Activated CD4-positive, alpha-beta T cell treated with anti-CD3 and anti-CD28 coated beads for 36 hours (primary cell): ENCODE data around the gene KIF6. TPM values are rescaled to one million over a fixed set of nuclear protein-coding genes. Genes with fewer than 3 reads are reported as not detected.
"Not testable (repeated sequence)": the region's sequence is repeated elsewhere in the genome, so short reads cannot be mapped to it uniquely, and the experiment has no call there.

ENCODE experiments used
- ATAC-seq: fragments of 200-7000 bp; cut with Tn5 transposase; one replicate; pipeline ENCODE4 v1.10.0; 2021; ENCODE audit warnings: mild to moderate bottlenecking, moderate library complexity
- CTCF ChIA-PET: fragments of 350-600 bp; sonication (Branson Sonifier 250); formaldehyde crosslinking; loops from one replicate; lab custom pipeline; 2021; ENCODE audit warnings: antibody characterized with exemption; lab: Charles Lee
- POLR2A ChIA-PET: fragments of 350-600 bp; sonication (Branson Sonifier 250); formaldehyde crosslinking; loops from one replicate; lab custom pipeline; 2021; ENCODE audit warnings: antibody characterized with exemption, inconsistent platforms; lab: Charles Lee
- DNase-seq: peaks from one replicate; pipeline ENCODE4 v3.0.0-alpha.2; 2020
- H3K27ac Mint-ChIP-seq: one replicate; pipeline ENCODE4 v1.8.0; 2021; ENCODE audit warnings: mixed read lengths
- H3K27me3 Mint-ChIP-seq: one replicate; pipeline ENCODE4 v1.8.0; 2021; ENCODE audit warnings: mixed read lengths
- H3K36me3 Mint-ChIP-seq: one replicate; pipeline ENCODE4 v1.8.0; 2021; ENCODE audit warnings: low read depth, mixed read lengths
- H3K4me1 Mint-ChIP-seq: one replicate; pipeline ENCODE4 v1.8.0; 2021; ENCODE audit warnings: mixed read lengths
- H3K4me3 Mint-ChIP-seq: one replicate; pipeline ENCODE4 v1.8.0; 2021; ENCODE audit warnings: mild to moderate bottlenecking, moderate library complexity, mixed read lengths
- H3K9me3 Mint-ChIP-seq: one replicate; pipeline ENCODE4 v1.8.0; 2021; ENCODE audit warnings: low read depth, mixed read lengths
- intact Hi-C, 2 experiments: fragments of 100-400 bp; cut with DNase I in 1 of 2; cut with micrococcal nuclease in 1 of 2; formaldehyde crosslinking; loops; one replicate each; pipeline versions ENCODE4 v1.14.2 to v1.15.1; 2022 to 2024; cut with DNase I, micrococcal nuclease
- total RNA-seq, 2 experiments: library from RNA; stranded (reverse); gene quantifications; one replicate each; pipeline ENCODE4 v1.2.3, GENCODE V29; 2021

KIF6 gene
- total RNA-seq, 2 experiments from 2014 or later: 0.43 to 0.49 TPM

DNA sequence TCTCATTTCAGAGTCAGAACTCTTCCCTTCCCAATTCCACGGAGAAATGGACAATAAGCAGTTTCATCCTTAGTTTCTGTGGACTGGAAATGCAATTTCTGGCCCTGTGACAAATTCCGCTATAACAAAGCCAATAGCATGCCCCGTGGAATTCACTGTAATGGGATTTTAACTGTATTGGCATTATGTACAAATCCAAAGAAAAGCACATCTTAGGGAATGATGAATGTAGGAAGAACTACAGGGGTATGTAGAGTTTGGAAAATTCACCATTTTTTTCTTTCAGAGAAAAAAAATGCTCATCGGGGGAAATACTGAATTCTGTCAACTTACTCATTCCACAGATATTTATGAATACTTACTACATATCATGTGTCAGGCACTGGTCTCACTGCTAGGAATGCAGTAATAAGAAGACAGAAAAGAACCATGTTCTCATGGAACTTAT lies 43.5 kb downstream of the KIF6 start:
- ChIA-PET POLR2A (no interaction called here), CTCF (no interaction called here)
- no peak overlapping the region for H3K4me3 Mint-ChIP-seq
- no peaks in the 10 kb centered on the region for H3K9me3 Mint-ChIP-seq
- H3K36me3 Mint-ChIP-seq: no peaks in the 10 kb centered on the region
- H3K27ac Mint-ChIP-seq: no peak overlapping the region
- H3K4me1 Mint-ChIP-seq: no peaks in the 10 kb centered on the region
- no peak for DNase-seq
- ATAC-seq: no peak
- intact Hi-C loops: no loop called here
- peaks cover 17% of the 10 kb centered on the region for H3K27me3 Mint-ChIP-seq

GRCh38 chr6:39678914-39679313 lies 46.3 kb downstream of the KIF6 start:
- H3K36me3 Mint-ChIP-seq: no peaks in the 10 kb centered on the region
- peaks cover 13% of the 10 kb centered on the region for H3K27me3 Mint-ChIP-seq

DNA sequence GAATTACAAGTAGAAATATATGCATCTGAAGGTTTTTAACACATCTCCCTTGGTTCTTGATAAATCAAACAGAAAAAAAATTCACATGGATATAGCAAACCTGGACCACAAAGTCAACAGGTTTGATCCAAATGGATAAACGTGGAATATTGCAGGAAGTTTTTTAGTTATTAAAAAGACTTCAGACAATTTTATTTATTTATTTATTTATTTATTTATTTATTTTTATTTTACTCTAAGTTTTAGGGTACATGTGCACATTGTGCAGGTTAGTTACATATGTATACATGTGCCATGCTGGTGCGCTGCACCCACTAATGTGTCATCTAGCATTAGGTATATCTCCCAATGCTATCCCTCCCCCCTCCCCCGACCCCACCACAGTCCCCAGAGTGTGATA lies 47.9 kb downstream of the KIF6 start:
- H3K36me3 Mint-ChIP-seq, intact Hi-C loops, DNase-seq, H3K9me3 Mint-ChIP-seq, POLR2A ChIA-PET, H3K4me3 Mint-ChIP-seq, H3K4me1 Mint-ChIP-seq, CTCF ChIA-PET, ATAC-seq, H3K27ac Mint-ChIP-seq: not testable (repeated sequence)
- peaks cover 18% of the 10 kb centered on the region for H3K27me3 Mint-ChIP-seq

More at GRCh38 chr6:39678914-39679313, 46.3 kb downstream of the KIF6 start:
- Mint-ChIP-seq H3K27ac (no peak overlapping the region), H3K4me3 (no peak overlapping the region), H3K4me1 (no peaks in the 10 kb centered on the region), H3K9me3 (no peaks in the 10 kb centered on the region)
- CTCF ChIA-PET: no interaction called here
- POLR2A ChIA-PET: no interaction called here
- ATAC-seq: no peak
- intact Hi-C loops: no loop called here
- no peak for DNase-seq

GRCh38 chr6:39670519-39670918 lies 54.7 kb downstream of the KIF6 start:
- ChIA-PET POLR2A (no interaction called here), CTCF (interaction anchor here (0.7 kb wide), 1 partner anchor 23 kb away, joined by 4 read pairs; no protein-coding TSS in a partner anchor)
- Mint-ChIP-seq H3K27me3 (peaks cover 34% of the 10 kb centered on the region), H3K4me1 (no peaks in the 10 kb centered on the region), H3K36me3 (no peaks in the 10 kb centered on the region), H3K27ac (no peak overlapping the region), H3K4me3 (no peak overlapping the region), H3K9me3 (peaks cover 3% of the 10 kb centered on the region)
- intact Hi-C loops: no loop called here
- DNase-seq: no peak
- no peak for ATAC-seq

DNA sequence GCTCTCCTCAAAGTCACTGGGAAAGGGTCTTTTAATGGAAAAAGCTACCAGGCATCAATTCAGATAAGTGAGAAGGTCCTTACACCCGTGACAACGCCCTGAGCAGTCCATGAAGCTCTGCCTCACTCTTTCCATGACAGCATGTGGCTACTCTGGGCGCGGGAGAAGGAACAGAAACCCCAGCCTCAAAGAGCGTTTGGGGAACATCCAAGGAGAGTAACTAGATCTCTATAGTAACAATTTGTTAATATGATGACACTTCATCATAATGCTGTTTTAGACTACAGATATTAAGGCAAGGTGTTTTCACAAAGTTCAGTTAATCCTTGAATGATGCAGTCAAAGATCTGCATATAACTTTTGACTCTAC lies 55.2 kb downstream of the KIF6 start:
- intact Hi-C loops: no loop called here
- POLR2A ChIA-PET: no interaction called here
- CTCF ChIA-PET: no interaction called here
- no peaks in the 10 kb centered on the region for H3K36me3 Mint-ChIP-seq
- DNase-seq (no peak), ATAC-seq (no peak)
- H3K27ac Mint-ChIP-seq: no peak overlapping the region
- peaks cover 3% of the 10 kb centered on the region for H3K9me3 Mint-ChIP-seq
- H3K27me3 Mint-ChIP-seq: peaks cover 35% of the 10 kb centered on the region
- no peaks in the 10 kb centered on the region for H3K4me1 Mint-ChIP-seq
- no peak overlapping the region for H3K4me3 Mint-ChIP-seq

- intact Hi-C loops: no loop called here
- CTCF ChIA-PET: no interaction called here
- ATAC-seq (no peak), DNase-seq (no peak)
- H3K27ac Mint-ChIP-seq: no peak overlapping the region
- H3K4me1 Mint-ChIP-seq: no peaks in the 10 kb centered on the region
- peaks cover 3% of the 10 kb centered on the region for H3K9me3 Mint-ChIP-seq
- POLR2A ChIA-PET: no interaction called here
- no peak overlapping the region for H3K4me3 Mint-ChIP-seq
- no peaks in the 10 kb centered on the region for H3K36me3 Mint-ChIP-seq
- H3K27me3 Mint-ChIP-seq: peaks cover 35% of the 10 kb centered on the region
Measured at GRCh38 chr6:39669207-39669972, 55.8 kb downstream of the KIF6 start.

DNA sequence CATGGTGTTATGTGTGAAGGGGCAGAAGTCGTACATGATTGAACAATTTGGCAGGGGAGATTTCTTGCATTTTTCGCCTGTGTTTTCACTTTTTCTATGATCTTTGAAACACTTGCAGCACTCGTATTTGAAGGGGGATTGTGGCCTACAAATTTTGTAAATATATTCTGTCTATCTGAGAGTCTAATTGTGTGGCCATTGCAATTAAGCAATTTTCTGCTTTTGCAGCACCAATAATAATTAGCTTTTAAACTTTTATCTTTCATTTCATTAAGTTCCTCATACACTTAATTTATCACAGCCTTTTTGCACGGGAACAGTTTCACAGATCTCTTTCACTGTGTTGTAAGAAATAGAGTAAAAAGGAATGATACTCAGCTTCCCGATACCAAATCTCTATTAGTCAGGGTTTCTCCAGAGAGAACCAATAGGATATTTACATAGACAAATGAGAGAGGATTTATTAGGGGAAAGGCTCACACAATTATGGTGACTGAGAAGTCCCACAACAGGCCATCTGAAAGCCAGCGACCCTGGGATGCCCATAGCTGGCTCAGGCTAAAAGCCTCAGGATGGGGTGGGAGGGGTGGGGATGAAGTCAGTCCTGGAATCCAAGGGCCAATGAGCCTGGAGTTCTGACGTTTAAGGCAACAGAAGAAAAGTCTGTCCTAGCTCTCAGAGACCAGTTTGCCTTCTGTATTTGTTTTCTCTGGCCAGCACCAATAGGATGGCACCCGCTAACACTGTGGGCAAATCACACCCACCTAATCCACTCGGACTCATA lies 58.3 kb downstream of the KIF6 start:
- POLR2A ChIA-PET: no interaction called here
- Mint-ChIP-seq H3K27ac (no peak overlapping the region), H3K9me3 (no peaks in the 10 kb centered on the region), H3K27me3 (peaks cover 33% of the 10 kb centered on the region), H3K4me3 (no peak overlapping the region), H3K4me1 (no peaks in the 10 kb centered on the region), H3K36me3 (no peaks in the 10 kb centered on the region)
- CTCF ChIA-PET: interaction anchor here (0.7 kb wide), 1 partner anchor 667 kb away, joined by 3 read pairs; no protein-coding TSS in a partner anchor
- intact Hi-C loops: no loop called here
- ATAC-seq (no peak), DNase-seq (no peak)

DNA sequence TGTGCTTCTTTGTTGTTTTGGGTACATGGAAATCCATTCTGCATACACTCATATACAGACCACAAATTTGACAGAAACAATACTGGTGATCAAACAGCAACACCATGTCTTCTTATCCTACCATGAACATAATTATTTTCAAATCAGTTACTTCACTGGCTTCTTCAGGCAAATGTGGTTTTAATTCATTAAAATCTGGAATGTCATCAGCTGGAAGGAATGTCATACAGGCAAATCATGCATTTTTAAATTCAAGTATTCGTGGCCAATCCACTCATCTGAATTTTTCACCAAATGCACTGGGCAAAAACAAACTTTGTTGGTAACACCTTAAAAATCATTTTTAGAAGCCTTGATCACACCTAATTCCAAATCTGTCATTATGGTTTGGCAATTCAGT lies 59.3 kb downstream of the KIF6 start:
- no peak overlapping the region for H3K27ac Mint-ChIP-seq
- CTCF ChIA-PET: interaction anchor here (0.7 kb wide), 1 partner anchor 668 kb away, joined by 3 read pairs; no protein-coding TSS in a partner anchor
- no peak for ATAC-seq
- POLR2A ChIA-PET: no interaction called here
- H3K27me3 Mint-ChIP-seq: peaks cover 33% of the 10 kb centered on the region
- H3K4me3 Mint-ChIP-seq: no peak overlapping the region
- no peaks in the 10 kb centered on the region for H3K4me1 Mint-ChIP-seq
- H3K9me3 Mint-ChIP-seq: no peaks in the 10 kb centered on the region
- DNase-seq: no peak
- H3K36me3 Mint-ChIP-seq: no peaks in the 10 kb centered on the region
- intact Hi-C loops: no loop called here

DNA sequence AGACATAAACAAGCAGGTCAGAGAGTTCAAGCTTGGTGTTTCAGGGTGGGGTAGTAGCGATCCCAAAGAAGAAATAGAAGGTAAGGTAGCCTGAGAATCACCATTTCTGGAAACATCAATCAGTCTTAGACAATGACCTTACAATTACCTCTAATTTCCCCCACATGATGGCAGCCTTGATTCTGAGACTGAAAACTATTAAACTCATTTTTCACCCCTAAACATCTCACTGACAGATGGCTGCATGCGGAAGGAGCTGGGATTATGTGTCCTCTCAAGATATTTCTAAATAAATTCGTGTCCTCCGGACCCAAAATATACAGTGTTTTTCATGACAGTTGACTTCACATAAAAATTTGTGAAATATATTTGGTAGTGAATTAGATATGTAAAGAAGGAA lies 61.0 kb downstream of the KIF6 start:
- H3K4me3 Mint-ChIP-seq: no peak overlapping the region

GRCh38 chr6:39657355-39658135 lies 67.7 kb downstream of the KIF6 start:
- CTCF ChIA-PET: no interaction called here
- Mint-ChIP-seq H3K4me1 (no peaks in the 10 kb centered on the region), H3K27ac (no peak overlapping the region), H3K4me3 (no peak overlapping the region), H3K27me3 (peaks cover 3% of the 10 kb centered on the region), H3K36me3 (no peaks in the 10 kb centered on the region), H3K9me3 (peaks cover 3% of the 10 kb centered on the region)
- POLR2A ChIA-PET: no interaction called here
- ATAC-seq: no peak
- DNase-seq: no peak
- intact Hi-C loops: no loop called here

More for the DNA sequence above, 61.0 kb downstream of the KIF6 start:
- ChIA-PET POLR2A (no interaction called here), CTCF (no interaction called here)
- Mint-ChIP-seq H3K36me3 (no peaks in the 10 kb centered on the region), H3K9me3 (peaks cover 3% of the 10 kb centered on the region), H3K27me3 (peaks cover 26% of the 10 kb centered on the region), H3K27ac (no peak overlapping the region), H3K4me1 (no peaks in the 10 kb centered on the region)
- intact Hi-C loops: no loop called here
- ATAC-seq (no peak), DNase-seq (no peak)

GRCh38 chr6:39654121-39654520 lies 71.1 kb downstream of the KIF6 start:
- no peaks in the 10 kb centered on the region for H3K36me3 Mint-ChIP-seq
- POLR2A ChIA-PET: no interaction called here
- CTCF ChIA-PET: no interaction called here
- H3K4me3 Mint-ChIP-seq: no peak overlapping the region
- ATAC-seq (no peak), DNase-seq (no peak)
- H3K27ac Mint-ChIP-seq: no peak overlapping the region
- peaks cover 7% of the 10 kb centered on the region for H3K27me3 Mint-ChIP-seq
- H3K4me1 Mint-ChIP-seq: no peaks in the 10 kb centered on the region
- intact Hi-C loops: no loop called here
- H3K9me3 Mint-ChIP-seq: no peaks in the 10 kb centered on the region
